OCI-LY7 (cell line): ENCODE data around the gene RALGAPA2. TPM values are rescaled to one million over a fixed set of nuclear protein-coding genes. Genes with fewer than 3 reads are reported as not detected.

ENCODE experiments used
- BruUV-seq: library from RNA; stranded (reverse); fragments of 400-500 nt; replicated peaks from 2 replicates; lab custom pipeline; 2021; lab: Mats Ljungman, UMichigan
- CTCF ChIA-PET: fragments of 300-600 bp; sonication (Branson Sonifier 250); formaldehyde crosslinking; loops from one replicate; lab custom pipeline; 2022; ENCODE audit warnings: antibody characterized with exemption; ENCODE audit not compliant: unreplicated experiment; lab: Charles Lee
- POLR2A ChIA-PET: fragments of 300-600 bp; sonication (Branson Sonifier 250); formaldehyde crosslinking; loops from one replicate; lab custom pipeline; 2022; ENCODE audit warnings: antibody characterized with exemption; lab: Charles Lee
- DNase-seq: peaks from one replicate; pipeline ENCODE4 v3.0.0-alpha.2; 2015; ENCODE audit warnings: low spot score
- H2AFZ ChIP-seq: fragments of 200-600 bp; sonication (generic), shearing (Covaris generic); 2 replicates; pipeline ENCODE4 v1.6.1; 2014; ENCODE audit warnings: mild to moderate bottlenecking, antibody characterized with exemption, low read length, moderate library complexity
- H3K27ac ChIP-seq: fragments of 200-600 bp; sonication (generic); 2 replicates; pipeline ENCODE4 v1.5.1; 2014; ENCODE audit warnings: mixed run types, low read depth, mild to moderate bottlenecking, moderate library complexity, low read length, inconsistent platforms; ENCODE audit not compliant: poor library complexity, severe bottlenecking
- H3K36me3 ChIP-seq: fragments of 200-600 bp; sonication (generic); 2 replicates; pipeline ENCODE4 v1.6.1; 2014; ENCODE audit warnings: mild to moderate bottlenecking, antibody characterized with exemption, low read length, moderate library complexity, mixed read lengths; ENCODE audit not compliant: insufficient read depth
- H3K4me1 ChIP-seq: fragments of 200-600 bp; sonication (generic); 2 replicates; pipeline ENCODE4 v1.5.1; 2014; ENCODE audit warnings: mild to moderate bottlenecking, low read length; ENCODE audit not compliant: insufficient read depth, poor library complexity, severe bottlenecking
- H3K4me2 ChIP-seq: fragments of 200-600 bp; sonication (generic); 2 replicates; pipeline ENCODE4 v1.6.1; 2014; ENCODE audit warnings: mild to moderate bottlenecking, low read length
- H3K4me3 ChIP-seq: fragments of 200-600 bp; sonication (generic); 2 replicates; pipeline ENCODE4 v1.5.1; 2014; ENCODE audit warnings: mild to moderate bottlenecking, low read depth, low read length; ENCODE audit not compliant: poor library complexity, severe bottlenecking
- H3K79me2 ChIP-seq: fragments of 200-600 bp; sonication (generic); 2 replicates; pipeline ENCODE4 v1.6.1; 2016; ENCODE audit warnings: low read depth, mild to moderate bottlenecking, low read length, moderate library complexity, mixed read lengths; ENCODE audit not compliant: insufficient read depth
- H3K9me2 ChIP-seq: fragments of 200-600 bp; sonication (generic); 2 replicates; pipeline ENCODE4 v1.6.1; 2016; ENCODE audit warnings: mild to moderate bottlenecking, low read length, mixed read lengths; ENCODE audit not compliant: insufficient read depth
- H3K9me3 ChIP-seq: fragments of 200-600 bp; sonication (generic); 2 replicates; pipeline ENCODE4 v1.6.1; 2014; ENCODE audit warnings: mild to moderate bottlenecking, mixed run types, low read length, mixed read lengths
- H4K20me1 ChIP-seq: fragments of 200-600 bp; sonication (generic); 2 replicates; pipeline ENCODE4 v1.6.1; 2014; ENCODE audit warnings: mild to moderate bottlenecking, antibody characterized with exemption, low read length, moderate library complexity, mixed read lengths; ENCODE audit not compliant: insufficient read depth
- EZH2phosphoT487 ChIP-seq: fragments of 200-600 bp; sonication (generic); IDR thresholded peaks from 2 replicates; pipeline ENCODE4 v1.6.1; 2018; ENCODE audit warnings: low read depth, borderline replicate concordance, mild to moderate bottlenecking, mixed run types, antibody characterized with exemption, low read length, moderate library complexity, mixed read lengths
- intact Hi-C: fragments of 100-400 bp; cut with micrococcal nuclease; formaldehyde crosslinking; loops from one replicate; pipeline ENCODE4 v1.10.0; 2022; ENCODE audit not compliant: unreplicated experiment
- total RNA-seq, 2 experiments: library from RNA; depleted of rRNA in 1 of 2; stranded (reverse); fragments of >200 nt in 1 of 2; shearing (Covaris generic) in 1 of 2; gene quantifications; 2 replicates each; pipeline ENCODE4 v1.2.3, GENCODE V29; 2014 to 2022
- TF ChIP-seq, protein P1 (sequence below): fragments of 200-600 bp; sonication (generic); conservative IDR thresholded peaks from 2 replicates; pipeline ENCODE4 v1.5.1; 2014; ENCODE audit warnings: mild to moderate bottlenecking, antibody characterized with exemption, low read length, moderate library complexity, mixed read lengths

Gene RALGAPA2
- total RNA-seq, 2 experiments from 2014 or later = 9.1 to 17.8 TPM

DNA sequence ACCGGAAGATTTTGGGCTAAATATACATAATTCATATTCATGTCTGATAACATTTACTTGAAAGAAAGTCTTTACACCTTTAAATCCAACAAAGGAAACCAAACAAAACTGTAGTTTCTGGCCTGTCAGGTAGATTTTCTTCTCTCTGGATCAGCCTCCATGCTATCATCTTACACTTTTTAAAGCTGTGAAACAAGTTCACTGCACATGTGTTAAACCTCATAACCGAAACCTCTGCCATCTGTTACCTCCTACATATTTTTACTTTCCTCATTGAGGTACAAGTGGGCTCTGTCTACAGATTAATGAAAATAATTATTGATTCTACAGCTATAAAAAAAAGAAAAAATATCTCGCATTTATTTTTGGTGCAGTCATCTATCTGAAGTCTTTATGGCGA is 149.9 kb downstream of the RALGAPA2 start:
- Histone ChIP-seq H3K9me3 (no peaks in the 10 kb centered on the region), H2AFZ (no peak overlapping the region), H3K4me1 (no peaks in the 10 kb centered on the region), H3K4me3 (no peak overlapping the region), H3K36me3 (no peaks in the 10 kb centered on the region), H3K9me2 (no peaks in the 10 kb centered on the region), H3K4me2 (no peak overlapping the region), H3K79me2 (no peaks in the 10 kb centered on the region), H3K27ac (no peak overlapping the region), H4K20me1 (no peaks in the 10 kb centered on the region)
- CTCF ChIA-PET = no interaction called here
- DNase-seq = no peak
- TF ChIP-seq, protein P1, sequence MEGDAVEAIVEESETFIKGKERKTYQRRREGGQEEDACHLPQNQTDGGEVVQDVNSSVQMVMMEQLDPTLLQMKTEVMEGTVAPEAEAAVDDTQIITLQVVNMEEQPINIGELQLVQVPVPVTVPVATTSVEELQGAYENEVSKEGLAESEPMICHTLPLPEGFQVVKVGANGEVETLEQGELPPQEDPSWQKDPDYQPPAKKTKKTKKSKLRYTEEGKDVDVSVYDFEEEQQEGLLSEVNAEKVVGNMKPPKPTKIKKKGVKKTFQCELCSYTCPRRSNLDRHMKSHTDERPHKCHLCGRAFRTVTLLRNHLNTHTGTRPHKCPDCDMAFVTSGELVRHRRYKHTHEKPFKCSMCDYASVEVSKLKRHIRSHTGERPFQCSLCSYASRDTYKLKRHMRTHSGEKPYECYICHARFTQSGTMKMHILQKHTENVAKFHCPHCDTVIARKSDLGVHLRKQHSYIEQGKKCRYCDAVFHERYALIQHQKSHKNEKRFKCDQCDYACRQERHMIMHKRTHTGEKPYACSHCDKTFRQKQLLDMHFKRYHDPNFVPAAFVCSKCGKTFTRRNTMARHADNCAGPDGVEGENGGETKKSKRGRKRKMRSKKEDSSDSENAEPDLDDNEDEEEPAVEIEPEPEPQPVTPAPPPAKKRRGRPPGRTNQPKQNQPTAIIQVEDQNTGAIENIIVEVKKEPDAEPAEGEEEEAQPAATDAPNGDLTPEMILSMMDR = no peak
- no peak for TF ChIP-seq EZH2phosphoT487
- intact Hi-C loops = no loop called here
- BruUV-seq = no TSS peak
- POLR2A ChIA-PET = interaction anchor here (0.7 kb wide), 1 partner anchor 461 kb away, joined by 3 read pairs; no protein-coding TSS in a partner anchor

GRCh38 chr20:20561841-20562240 is 150.6 kb downstream of the RALGAPA2 start:
- no peak overlapping the region for H3K4me3 ChIP-seq
- TF ChIP-seq, protein P1 = no peak
- TF ChIP-seq EZH2phosphoT487 = no peak
- no peaks in the 10 kb centered on the region for H3K36me3 ChIP-seq
- H3K9me3 ChIP-seq = no peaks in the 10 kb centered on the region
- no peaks in the 10 kb centered on the region for H4K20me1 ChIP-seq
- ChIA-PET CTCF (no interaction called here), POLR2A (interaction anchor here (1.1 to 1.2 kb wide), 2 partner anchors 13 to 17 kb away, joined by 3 to 4 read pairs; no protein-coding TSS in a partner anchor)
- BruUV-seq = no TSS peak
- intact Hi-C loops = no loop called here
- no peaks in the 10 kb centered on the region for H3K79me2 ChIP-seq
- no peak overlapping the region for H3K4me2 ChIP-seq
- H3K27ac ChIP-seq = no peak overlapping the region
- no peak overlapping the region for H2AFZ ChIP-seq
- no peaks in the 10 kb centered on the region for H3K9me2 ChIP-seq
- H3K4me1 ChIP-seq = no peaks in the 10 kb centered on the region
- no peak for DNase-seq

DNA sequence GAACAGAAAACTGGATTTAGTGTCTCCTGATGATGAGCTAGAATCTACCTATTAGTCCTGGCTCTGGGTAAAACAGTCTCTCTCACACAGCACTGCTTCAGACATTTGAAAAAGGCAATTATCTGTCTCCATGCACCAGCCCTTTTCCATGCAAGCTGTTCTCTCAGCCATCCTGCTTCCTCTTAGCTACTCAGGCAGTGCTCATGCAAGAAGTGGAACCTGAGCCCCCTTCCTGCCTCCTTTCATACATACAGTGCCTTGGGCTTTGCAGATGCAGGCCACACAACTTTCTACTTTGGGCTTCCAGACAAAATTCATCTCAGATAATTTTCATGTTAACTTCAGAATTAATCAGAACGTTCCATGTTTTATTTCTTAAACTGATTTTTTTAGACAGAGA is 151.3 kb downstream of the RALGAPA2 start:
- H3K4me1 ChIP-seq = no peaks in the 10 kb centered on the region
- H3K79me2 ChIP-seq = no peaks in the 10 kb centered on the region
- H3K27ac ChIP-seq = no peak overlapping the region
- no peak overlapping the region for H3K4me2 ChIP-seq
- H3K36me3 ChIP-seq = no peaks in the 10 kb centered on the region
- intact Hi-C loops = no loop called here
- no peaks in the 10 kb centered on the region for H3K9me2 ChIP-seq
- TF ChIP-seq EZH2phosphoT487 = no peak
- TF ChIP-seq, protein P1 = no peak
- POLR2A ChIA-PET = interaction anchor here (0.6 to 1.2 kb wide), 3 partner anchors 12 to 98 kb away, joined by 3 to 4 read pairs (median 3); no protein-coding TSS in a partner anchor
- H4K20me1 ChIP-seq = no peaks in the 10 kb centered on the region
- no peaks in the 10 kb centered on the region for H3K9me3 ChIP-seq
- H3K4me3 ChIP-seq = no peak overlapping the region
- no peak for DNase-seq
- BruUV-seq = no TSS peak
- no peak overlapping the region for H2AFZ ChIP-seq
- CTCF ChIA-PET = no interaction called here
